IPS-NIHi7 (cell line): ENCODE data around the gene SRCIN1.
"Not testable (repeated sequence)": the region's sequence is repeated elsewhere in the genome, so short reads cannot be mapped to it uniquely, and the experiment has no call there.

Source experiments
- DNase-seq: peaks from one replicate; pipeline ENCODE4 v3.0.0; 2012; ENCODE audit warnings: mixed read lengths; ENCODE audit errors: extremely low spot score

The SRCIN1 gene

GRCh38 chr17:38545531-38546225 lies 60.1 kb downstream of the SRCIN1 start:
- DNase-seq: no peak

- no peak for DNase-seq
Measured at GRCh38 chr17:38544839-38545209, 60.9 kb downstream of the SRCIN1 start.

- DNase-seq: no peak
Measured at GRCh38 chr17:38544175-38544838, 61.4 kb downstream of the SRCIN1 start.

GRCh38 chr17:38543403-38544174 lies 62.2 kb downstream of the SRCIN1 start:
- DNase-seq: no peak

- DNase-seq: no peak
Measured at GRCh38 chr17:38542286-38542685, 63.5 kb downstream of the SRCIN1 start.

- no peak for DNase-seq
Measured at GRCh38 chr17:38541281-38541680, 64.5 kb downstream of the SRCIN1 start.

GRCh38 chr17:38540514-38541045 lies 65.2 kb downstream of the SRCIN1 start:
- no peak for DNase-seq

GRCh38 chr17:38539386-38539785 lies 66.4 kb downstream of the SRCIN1 start:
- no peak for DNase-seq

GRCh38 chr17:38538906-38539305 lies 66.8 kb downstream of the SRCIN1 start:
- DNase-seq: no peak

GRCh38 chr17:38536661-38537060 lies 69.1 kb downstream of the SRCIN1 start:
- DNase-seq: no peak

- no peak for DNase-seq
Measured at GRCh38 chr17:38535886-38536285, 69.9 kb downstream of the SRCIN1 start.

GRCh38 chr17:38534498-38534885 lies 71.3 kb downstream of the SRCIN1 start:
- no peak for DNase-seq

- no peak for DNase-seq
Measured at GRCh38 chr17:38533866-38534497, 71.8 kb downstream of the SRCIN1 start.

GRCh38 chr17:38533241-38533640 lies 72.5 kb downstream of the SRCIN1 start:
- DNase-seq: no peak

- no peak for DNase-seq
Measured at GRCh38 chr17:38532451-38532850, 73.3 kb downstream of the SRCIN1 start.

- not testable (repeated sequence) for DNase-seq
Measured at GRCh38 chr17:38531761-38532160, 74.0 kb downstream of the SRCIN1 start.

GRCh38 chr17:38530856-38531255 lies 74.9 kb downstream of the SRCIN1 start:
- not testable (repeated sequence) for DNase-seq

- not testable (repeated sequence) for DNase-seq
Measured at GRCh38 chr17:38528141-38528540, 77.6 kb downstream of the SRCIN1 start.

- not testable (repeated sequence) for DNase-seq
Measured at GRCh38 chr17:38526526-38526925, 79.2 kb downstream of the SRCIN1 start.

GRCh38 chr17:38512473-38513058 lies 93.2 kb downstream of the SRCIN1 start:
- DNase-seq: peak; percentile 15
